Astrocyte of the cerebellum (primary cell): Measurements from ENCODE around the gene IPO4.

Experiments used
- DNase-seq: peaks from one replicate; pipeline ENCODE4 v3.0.0-alpha.2; 2011; ENCODE audit warnings: low read depth
- H3K4me3 ChIP-seq: 2 replicates; pipeline ENCODE4 v1.5.1; 2011; ENCODE audit warnings: mild to moderate bottlenecking, low read depth, low read length, moderate library complexity
- CTCF ChIP-seq: IDR thresholded peaks from 2 replicates; pipeline ENCODE4 v1.5.1; 2012; ENCODE audit warnings: low read length, low read depth, moderate library complexity, mild to moderate bottlenecking; ENCODE audit errors: missing control alignments
- in situ Hi-C: cut with HindIII; loops from 2 replicates; pipeline ENCODE4 v1.10.0; 2017; ENCODE audit warnings: low sequenced_read_pairs

The IPO4 gene

GRCh38 chr14:24196071-24197055 is 7.7 kb upstream of the IPO4 start:
- peak overlapping the region; percentile 86 for H3K4me3 ChIP-seq
- no peak for DNase-seq
- no peak for TF ChIP-seq CTCF
- in situ Hi-C loops = no loop called here

- in situ Hi-C loops = no loop called here
Observed at GRCh38 chr14:24195186-24196070, 6.8 kb upstream of the IPO4 start, which contains the start of gene TM9SF1. TSS of gene TM9SF1 (minus strand) at chr14:24195441. CDS start at chr14:24195019, 422 bp downstream.

GRCh38 chr14:24194873-24195185 is 6.2 kb upstream of the IPO4 start:
- DNase-seq = no peak

More at GRCh38 chr14:24195186-24196070, 6.8 kb upstream of the IPO4 start, which contains the start of gene TM9SF1:
- DNase-seq = peak; percentile 64
- peak within 1 kb of the TSS; percentile 86 for H3K4me3 ChIP-seq
- no peak for TF ChIP-seq CTCF

GRCh38 chr14:24194186-24194872 is 5.7 kb upstream of the IPO4 start:
- DNase-seq = no peak
- no peak for TF ChIP-seq CTCF
- H3K4me3 ChIP-seq = peak overlapping the region; percentile 86
- in situ Hi-C loops = no loop called here

More at GRCh38 chr14:24194873-24195185, 6.2 kb upstream of the IPO4 start:
- in situ Hi-C loops = no loop called here
- H3K4me3 ChIP-seq = peak overlapping the region; percentile 86
- no peak for TF ChIP-seq CTCF

- H3K4me3 ChIP-seq = no peak overlapping the region
- no peak for DNase-seq
- in situ Hi-C loops = no loop called here
- no peak for TF ChIP-seq CTCF
Observed at GRCh38 chr14:24192933-24193332, 4.3 kb upstream of the IPO4 start.

GRCh38 chr14:24190416-24190815 is 1.8 kb upstream of the IPO4 start:
- TF ChIP-seq CTCF = no peak
- no peak overlapping the region for H3K4me3 ChIP-seq
- in situ Hi-C loops = no loop called here
- DNase-seq = no peak
